Thoracic aorta (tissue), 2 donors: ENCODE results near the gene KLK10. TPM values are rescaled to one million over a fixed set of nuclear protein-coding genes. Genes with fewer than 3 reads are reported as not detected.

Experiments
- ATAC-seq: fragments of 150-250 bp; one replicate; pipeline ENCODE4 v1.8.0; 2017; ENCODE audit warnings: low read depth; ENCODE audit not compliant: insufficient number of reproducible peaks, low FRiP score
- DNase-seq: peaks from one replicate; pipeline ENCODE4 v3.0.0-alpha.2; 2020; ENCODE audit warnings: low spot score
- H3K27ac ChIP-seq, 2 donors: fragments of 200-600 bp; sonication (generic); 1 replicate in 1 of 2; 2 replicates in 1 of 2; pipeline ENCODE4 v1.5.1; 2016; ENCODE audit warnings: mild to moderate bottlenecking in 2 of 2, moderate library complexity in 2 of 2
- H3K27me3 ChIP-seq: fragments of 200-600 bp; sonication (generic); replicated peaks from 2 replicates; pipeline ENCODE4 v1.6.0; 2016; ENCODE audit warnings: mild to moderate bottlenecking; ENCODE audit not compliant: insufficient read depth
- H3K36me3 ChIP-seq: fragments of 200-600 bp; sonication (generic); one replicate; pipeline ENCODE4 v1.5.1; 2016
- H3K4me1 ChIP-seq, 2 donors: fragments of 200-600 bp; sonication (generic); 1 replicate in 1 of 2; 2 replicates in 1 of 2; pipeline versions ENCODE4 v1.5.1 to v1.6.0; 2016; ENCODE audit warnings: low read depth in 2 of 2, mild to moderate bottlenecking in 1 of 2; ENCODE audit not compliant: control insufficient read depth in 1 of 2
- H3K4me3 ChIP-seq: fragments of 200-600 bp; sonication (generic); 2 replicates; pipeline ENCODE4 v1.5.1; 2016; ENCODE audit warnings: mild to moderate bottlenecking
- H3K9me3 ChIP-seq: fragments of 200-600 bp; sonication (generic); 2 replicates; pipeline ENCODE4 v1.5.1; 2016
- CTCF ChIP-seq: fragments of 200-600 bp; sonication (generic); IDR thresholded peaks from one replicate; pipeline ENCODE4 v1.5.1; 2019; ENCODE audit warnings: antibody characterized with exemption
- total RNA-seq, 2 donors: library from RNA; depleted of rRNA; stranded (reverse); fragments of >200 nt; gene quantifications; one replicate each; pipeline versions ENCODE4 v1.1.0 to v1.2.3, GENCODE V29; 2016

KLK10 gene
- total RNA-seq, 2 donors from 2014 or later = not detected

- no peaks in the 10 kb centered on the region for H3K9me3 ChIP-seq
- H3K4me3 ChIP-seq = no peak within 1 kb of the TSS
- no peak for TF ChIP-seq CTCF
- DNase-seq (no peak), ATAC-seq (no peak)
- H3K36me3 ChIP-seq = no peaks in the 10 kb centered on the region
- no peaks in the 10 kb centered on the region for H3K27me3 ChIP-seq
- H3K27ac ChIP-seq = no peak within 1 kb of the TSS
- no peaks in the 10 kb centered on the region for H3K4me1 ChIP-seq
These were observed 50.1 kb downstream of the KLK10 start, which contains the start of gene KLK6 for GRCh38 chr19:50969413-50969760. KLK6 (minus strand) TSS chr19:50969591; CDS start chr19:50968104, 1,487 bp downstream.

- TF ChIP-seq CTCF = no peak
- DNase-seq = no peak
- H3K27ac ChIP-seq = no peak overlapping the region
These were observed 50.6 kb downstream of the KLK10 start for GRCh38 chr19:50968716-50969412.

GRCh38 chr19:50967929-50968715 lies 51.4 kb downstream of the KLK10 start:
- ATAC-seq (no peak), DNase-seq (no peak)
- TF ChIP-seq CTCF = no peak
- Histone ChIP-seq H3K27me3 (no peaks in the 10 kb centered on the region), H3K9me3 (no peaks in the 10 kb centered on the region), H3K4me3 (no peak overlapping the region), H3K4me1 (no peaks in the 10 kb centered on the region), H3K36me3 (no peaks in the 10 kb centered on the region), H3K27ac (no peak overlapping the region)

More at GRCh38 chr19:50968716-50969412, 50.6 kb downstream of the KLK10 start:
- no peaks in the 10 kb centered on the region for H3K27me3 ChIP-seq
- no peak for ATAC-seq
- no peak overlapping the region for H3K4me3 ChIP-seq
- H3K36me3 ChIP-seq = no peaks in the 10 kb centered on the region
- H3K9me3 ChIP-seq = no peaks in the 10 kb centered on the region
- no peaks in the 10 kb centered on the region for H3K4me1 ChIP-seq

GRCh38 chr19:50964266-50964665 lies 55.2 kb downstream of the KLK10 start:
- TF ChIP-seq CTCF = no peak
- no peaks in the 10 kb centered on the region for H3K27me3 ChIP-seq
- DNase-seq (no peak), ATAC-seq (no peak)
- no peaks in the 10 kb centered on the region for H3K36me3 ChIP-seq
- no peak overlapping the region for H3K27ac ChIP-seq
- no peak overlapping the region for H3K4me3 ChIP-seq
- H3K4me1 ChIP-seq = no peaks in the 10 kb centered on the region
- no peaks in the 10 kb centered on the region for H3K9me3 ChIP-seq

- H3K4me3 ChIP-seq = no peak overlapping the region
- H3K27me3 ChIP-seq = no peaks in the 10 kb centered on the region
- H3K27ac ChIP-seq = no peak overlapping the region
- H3K4me1 ChIP-seq = no peaks in the 10 kb centered on the region
- ATAC-seq (no peak), DNase-seq (no peak)
- no peak for TF ChIP-seq CTCF
- no peaks in the 10 kb centered on the region for H3K36me3 ChIP-seq
- no peaks in the 10 kb centered on the region for H3K9me3 ChIP-seq
These were observed 56.1 kb downstream of the KLK10 start for GRCh38 chr19:50963381-50963780.
